GM12873 (cell line): ENCODE data around the gene DOCK10.

Experiments
- CTCF ChIP-seq: IDR thresholded peaks from 2 replicates; pipeline ENCODE4 v1.5.1; 2012; ENCODE audit warnings: low read depth, mild to moderate bottlenecking, moderate library complexity, low read length, control low read depth; ENCODE audit not compliant: insufficient read depth; ENCODE audit errors: missing control alignments

DOCK10 gene

DNA sequence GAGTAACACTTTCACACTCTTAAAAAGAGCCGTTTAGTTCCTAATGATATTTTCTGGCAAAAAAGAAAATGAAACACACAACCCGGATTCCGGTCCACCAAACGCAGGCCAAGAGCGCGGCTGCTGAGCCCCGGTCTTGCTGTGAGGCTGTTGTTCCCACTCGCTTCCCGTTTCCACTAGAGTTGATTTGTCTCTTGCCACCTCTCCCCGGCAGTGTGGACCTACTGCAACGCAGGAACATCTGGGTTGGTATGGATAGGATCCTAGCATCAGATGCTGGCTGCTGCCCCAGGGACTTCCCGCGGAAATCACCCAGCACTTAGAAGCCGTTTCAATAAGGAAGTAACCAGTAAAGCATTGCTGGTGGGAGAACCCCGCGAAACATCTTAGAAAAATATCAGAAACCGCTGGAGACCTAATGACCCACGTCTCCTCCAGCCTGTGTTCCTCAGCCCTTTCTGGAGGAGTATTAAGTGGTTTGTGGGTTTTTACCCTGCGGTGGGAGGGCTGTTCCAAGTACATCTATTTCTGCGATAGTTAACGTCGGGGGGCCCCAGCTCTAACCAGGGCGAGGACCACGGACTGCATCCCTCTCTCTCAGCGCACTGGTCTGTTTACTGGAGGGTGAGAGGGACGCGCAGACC lies 939 bp downstream of the DOCK10 start:
- TF ChIP-seq CTCF: no peak

GRCh38 chr2:225040856-225041206 lies 1.4 kb downstream of the DOCK10 start:
- TF ChIP-seq CTCF: no peak

DNA sequence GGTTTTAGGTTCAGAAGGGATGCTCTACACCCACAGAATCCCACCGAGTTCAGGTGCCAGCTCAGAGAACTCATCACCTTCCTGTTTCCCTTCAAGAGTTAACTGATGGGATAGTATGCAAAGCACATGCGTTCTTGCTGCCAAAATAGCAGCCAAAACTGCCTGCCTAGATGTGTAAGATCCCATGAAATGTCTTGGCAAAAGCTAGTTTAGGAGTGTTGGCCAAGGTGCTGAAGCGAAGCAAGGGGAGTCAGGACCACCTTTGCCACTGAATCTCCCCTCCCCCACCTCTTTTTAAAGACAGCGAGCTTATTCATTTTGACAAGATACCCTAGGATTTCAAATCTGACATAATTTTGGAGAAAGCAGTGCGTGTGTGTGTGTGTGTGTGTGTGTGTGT lies 2.1 kb downstream of the DOCK10 start:
- TF ChIP-seq CTCF: no peak

- no peak for TF ChIP-seq CTCF
These were observed 4.1 kb downstream of the DOCK10 start for GRCh38 chr2:225038231-225038523.

DNA sequence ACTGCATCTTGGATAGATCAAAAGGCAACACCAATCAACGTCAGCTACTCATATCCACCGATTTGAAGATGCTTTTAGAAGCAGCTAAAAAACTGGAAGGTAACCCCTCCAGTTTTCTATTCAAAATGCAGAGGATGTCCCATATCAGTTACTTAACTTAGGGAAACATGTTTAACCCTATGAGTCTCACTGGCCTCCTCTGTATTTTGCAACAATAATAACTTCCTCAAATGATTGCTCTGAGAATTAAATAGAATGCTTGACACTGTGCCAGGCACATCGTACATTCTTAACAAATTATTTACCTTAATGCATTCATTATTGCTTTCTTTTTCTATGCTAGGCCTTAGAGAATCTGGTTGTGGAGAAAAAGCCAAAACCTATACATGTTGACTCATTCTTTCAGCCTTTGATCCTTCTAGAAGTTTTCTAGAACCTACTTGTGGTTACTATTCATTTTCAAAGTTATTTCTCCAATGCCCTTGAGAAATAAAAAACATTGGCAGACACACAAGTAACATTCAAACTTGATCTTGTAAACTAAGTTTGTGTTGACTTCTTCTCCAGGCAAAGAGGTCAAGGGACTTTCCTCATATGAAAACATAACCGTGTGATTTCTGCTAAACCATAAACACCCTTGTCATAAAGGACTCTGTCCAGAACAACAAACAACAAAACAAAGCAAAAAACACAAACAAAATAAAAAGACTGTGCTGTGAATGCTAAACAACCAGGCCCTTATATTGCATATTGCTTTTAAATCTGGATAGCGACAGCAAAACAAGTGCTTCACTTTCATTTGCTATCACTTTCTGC lies 4.6 kb downstream of the DOCK10 start:
- TF ChIP-seq CTCF: no peak

DNA sequence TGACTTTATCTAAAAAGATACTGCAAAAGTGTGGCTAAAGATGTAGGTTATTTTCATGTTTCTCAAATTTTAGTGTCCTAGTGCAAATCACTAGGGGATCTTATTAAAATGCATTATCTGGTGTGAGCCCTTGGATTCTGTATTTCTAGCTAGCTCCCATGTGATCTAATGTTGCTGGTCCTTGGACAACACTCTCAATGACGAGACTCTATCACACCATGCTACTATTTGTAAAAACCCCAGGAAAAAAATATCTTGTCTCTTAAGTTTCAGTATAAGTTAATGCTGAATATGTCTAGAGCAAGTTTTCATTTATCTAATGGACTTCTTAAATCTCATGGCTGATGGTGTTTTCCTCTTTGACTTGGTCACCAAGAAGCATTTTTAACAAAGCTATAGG lies 5.8 kb downstream of the DOCK10 start:
- TF ChIP-seq CTCF: no peak

GRCh38 chr2:225033440-225034318 lies 8.6 kb downstream of the DOCK10 start:
- no peak for TF ChIP-seq CTCF
